A673 (cell line): ENCODE measurements around the gene SLC38A1.

ENCODE experiments used
- EZH2 ChIP-seq: fragments of 200-600 bp; sonication (generic); IDR thresholded peaks from 2 replicates; pipeline ENCODE4 v1.6.1; 2017; ENCODE audit warnings: borderline replicate concordance, low read depth, mild to moderate bottlenecking, mixed read lengths, antibody characterized with exemption, low read length; ENCODE audit not compliant: poor library complexity, severe bottlenecking
- TF ChIP-seq, protein P1 (sequence below): fragments of 300-800, 200-600 bp; sonication (generic); conservative IDR thresholded peaks from 2 replicates; pipeline ENCODE4 v1.5.1; 2017; ENCODE audit warnings: low read depth, mild to moderate bottlenecking, antibody characterized with exemption, low read length, moderate library complexity, mixed read lengths

DNA sequence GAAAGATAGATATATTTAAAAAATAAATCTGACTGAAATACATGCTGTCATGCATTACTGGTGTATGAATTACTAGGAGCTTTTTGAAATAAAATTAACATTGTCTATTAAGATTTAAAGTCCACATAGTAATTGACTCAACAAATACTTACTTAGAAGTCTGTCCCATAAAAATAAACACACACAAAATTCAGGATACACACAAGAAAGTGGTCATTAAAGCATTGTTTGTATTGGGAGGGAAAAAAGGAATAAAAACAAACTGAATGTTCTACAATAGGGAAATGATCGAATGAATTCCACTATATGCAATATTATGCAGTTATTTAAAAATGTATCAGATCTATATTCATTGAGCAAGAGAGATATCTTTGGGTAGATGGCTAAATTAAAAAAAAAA lies 118.9 kb downstream of the SLC38A1 start:
- TF ChIP-seq, protein P1, sequence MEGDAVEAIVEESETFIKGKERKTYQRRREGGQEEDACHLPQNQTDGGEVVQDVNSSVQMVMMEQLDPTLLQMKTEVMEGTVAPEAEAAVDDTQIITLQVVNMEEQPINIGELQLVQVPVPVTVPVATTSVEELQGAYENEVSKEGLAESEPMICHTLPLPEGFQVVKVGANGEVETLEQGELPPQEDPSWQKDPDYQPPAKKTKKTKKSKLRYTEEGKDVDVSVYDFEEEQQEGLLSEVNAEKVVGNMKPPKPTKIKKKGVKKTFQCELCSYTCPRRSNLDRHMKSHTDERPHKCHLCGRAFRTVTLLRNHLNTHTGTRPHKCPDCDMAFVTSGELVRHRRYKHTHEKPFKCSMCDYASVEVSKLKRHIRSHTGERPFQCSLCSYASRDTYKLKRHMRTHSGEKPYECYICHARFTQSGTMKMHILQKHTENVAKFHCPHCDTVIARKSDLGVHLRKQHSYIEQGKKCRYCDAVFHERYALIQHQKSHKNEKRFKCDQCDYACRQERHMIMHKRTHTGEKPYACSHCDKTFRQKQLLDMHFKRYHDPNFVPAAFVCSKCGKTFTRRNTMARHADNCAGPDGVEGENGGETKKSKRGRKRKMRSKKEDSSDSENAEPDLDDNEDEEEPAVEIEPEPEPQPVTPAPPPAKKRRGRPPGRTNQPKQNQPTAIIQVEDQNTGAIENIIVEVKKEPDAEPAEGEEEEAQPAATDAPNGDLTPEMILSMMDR = no peak
- TF ChIP-seq EZH2 = no peak
